HepG2 (cell line): ENCODE measurements around the gene RPTOR. TPM values are rescaled to one million over a fixed set of nuclear protein-coding genes. Genes with fewer than 3 reads are reported as not detected.

Experiments
- ATAC-seq: fragments of 200-7000 bp; cut with Tn5 transposase; 3 replicates; pipeline ENCODE4 v1.9.1; 2020; ENCODE audit warnings: mild to moderate bottlenecking, moderate library complexity
- BruUV-seq: library from RNA; stranded (reverse); fragments of 400-500 nt; replicated peaks from 2 replicates; lab custom pipeline; 2021; lab: Mats Ljungman, UMichigan
- CTCF ChIA-PET: fragments of 300-600 bp; formaldehyde crosslinking; extraction: SDS; loops from one replicate; lab custom pipeline; 2021; ENCODE audit warnings: low total read pairs, inconsistent platforms, low intra/inter-chr PET ratio; lab: Yijun Ruan, JAX
- POLR2A ChIA-PET: fragments of 350-600 bp; sonication (Branson Sonifier 250); formaldehyde crosslinking; loops from one replicate; lab custom pipeline; 2020; ENCODE audit warnings: antibody characterized with exemption, inconsistent platforms; lab: Yijun Ruan, JAX
- DNase-seq: peaks from one replicate; pipeline ENCODE4 v3.0.0-alpha.2; 2015; ENCODE audit warnings: low spot score
- FAIRE-seq: peaks from 3 replicates; lab custom pipeline; 2011; peaks lifted over from hg19 to GRCh38; lab: Jason Lieb, UNC
- H2AFZ ChIP-seq: one replicate; pipeline ENCODE4 v1.6.1; 2011; ENCODE audit warnings: low read length, inconsistent platforms
- H3K27ac ChIP-seq: fragments of 300-600 bp; 3 replicates; pipeline ENCODE4 v1.8.0; 2011; ENCODE audit warnings: mixed run types, mild to moderate bottlenecking, mixed read lengths, low read length, inconsistent platforms; ENCODE audit not compliant: insufficient read depth; ENCODE audit errors: extremely low read length
- H3K27me3 ChIP-seq, 2 experiments: fragments of 200-600 bp in 1 of 2; 2 replicates in 1 of 2; 3 replicates in 1 of 2; pipeline versions ENCODE4 v1.6.0 to v1.8.0; 2011; ENCODE audit warnings: low read length in 2 of 2, mild to moderate bottlenecking in 2 of 2, moderate library complexity in 2 of 2, inconsistent platforms in 1 of 2; ENCODE audit not compliant: insufficient read depth in 2 of 2, control insufficient read depth in 1 of 2
- H3K36me3 ChIP-seq, 2 experiments: fragments of 200-600 bp in 1 of 2; replicated peaks in 1 of 2; 2 replicates in 1 of 2; 3 replicates in 1 of 2; pipeline versions ENCODE4 v1.5.1 to v1.8.0; 2011; ENCODE audit warnings: low read length in 2 of 2, inconsistent platforms in 1 of 2; ENCODE audit not compliant: insufficient read depth in 2 of 2, control insufficient read depth in 1 of 2
- H3K4me1 ChIP-seq: 2 replicates; pipeline ENCODE4 v1.5.1; 2012; ENCODE audit warnings: low read length, inconsistent platforms; ENCODE audit not compliant: insufficient read depth
- H3K4me2 ChIP-seq: 2 replicates; pipeline ENCODE4 v1.6.0; 2011; ENCODE audit warnings: low read depth, low read length, inconsistent platforms
- H3K4me3 ChIP-seq, 3 experiments: fragments of 200-600 bp in 1 of 3; sonication (generic), shearing (Covaris generic) in 1 of 3; replicated peaks in 1 of 3; 2 replicates each; pipeline ENCODE4 v1.5.1; 2011 to 2016; ENCODE audit warnings: low read length in 3 of 3, inconsistent platforms in 2 of 3, low read depth in 2 of 3, mild to moderate bottlenecking in 2 of 3, control low read depth in 1 of 3, mixed read lengths in 1 of 3; ENCODE audit not compliant: insufficient read depth in 1 of 3
- H3K79me2 ChIP-seq: one replicate; pipeline ENCODE4 v1.6.1; 2011; ENCODE audit warnings: low read length, inconsistent platforms; ENCODE audit not compliant: insufficient read depth
- H3K9ac ChIP-seq: 2 replicates; pipeline ENCODE4 v1.6.0; 2011; ENCODE audit warnings: mild to moderate bottlenecking, low read depth, low read length, inconsistent platforms; ENCODE audit not compliant: insufficient read depth
- H3K9me3 ChIP-seq: 2 replicates; pipeline ENCODE4 v1.5.1; 2012; ENCODE audit warnings: mild to moderate bottlenecking, low read length
- H4K20me1 ChIP-seq: 2 replicates; pipeline ENCODE4 v1.6.0; 2011; ENCODE audit warnings: inconsistent platforms, mild to moderate bottlenecking, low read length, moderate library complexity; ENCODE audit not compliant: insufficient read depth
- ARNT ChIP-seq: fragments of 450-650 bp; IDR thresholded peaks from 2 replicates; pipeline ENCODE4 v1.6.1; 2017
- ASH2L ChIP-seq: fragments of 300-600, 200-600 bp; sonication (generic); IDR thresholded peaks from 2 replicates; pipeline ENCODE4 v1.7.0; 2017; ENCODE audit warnings: low read depth, mild to moderate bottlenecking, moderate library complexity, mixed read lengths, low read length; ENCODE audit not compliant: insufficient read length
- GFI1 ChIP-seq: sonication (generic); formaldehyde crosslinking; IDR thresholded peaks from 2 replicates; pipeline ENCODE4 v1.5.0; 2020; ENCODE audit warnings: missing genetic modification reagents, mild to moderate bottlenecking, borderline replicate concordance
- HOMEZ ChIP-seq: IDR thresholded peaks from 2 replicates; pipeline ENCODE4 v1.6.1; 2016; ENCODE audit warnings: low read depth
- KMT2B ChIP-seq: IDR thresholded peaks from 2 replicates; pipeline ENCODE4 v1.6.1; 2016; ENCODE audit warnings: missing genetic modification reagents, missing compliant biosample characterization
- MIER2 ChIP-seq: IDR thresholded peaks from 2 replicates; pipeline ENCODE4 v1.6.1; 2016; ENCODE audit warnings: missing biosample characterization, missing genetic modification reagents
- SNAI1 ChIP-seq: sonication (generic); formaldehyde crosslinking; IDR thresholded peaks from 2 replicates; pipeline ENCODE4 v1.5.0; 2020; ENCODE audit warnings: mild to moderate bottlenecking, missing genetic modification reagents, borderline replicate concordance
- SRSF9 ChIP-seq: fragments of 200-400 bp; formaldehyde crosslinking; IDR thresholded peaks from 2 replicates; pipeline ENCODE4 v1.6.1; 2018; ENCODE audit warnings: borderline replicate concordance, mild to moderate bottlenecking, low read depth, low read length; ENCODE audit not compliant: insufficient read depth, poor library complexity, severe bottlenecking
- ZBTB42 ChIP-seq: sonication (generic); formaldehyde crosslinking; IDR thresholded peaks from 2 replicates; pipeline ENCODE4 v1.5.0; 2020; ENCODE audit warnings: mild to moderate bottlenecking, missing genetic modification reagents
- ZNF562 ChIP-seq: sonication (generic); formaldehyde crosslinking; IDR thresholded peaks from 2 replicates; pipeline ENCODE4 v1.8.0; 2022; ENCODE audit warnings: missing genetic modification reagents, borderline replicate concordance
- ZNF577 ChIP-seq: sonication (generic); formaldehyde crosslinking; IDR thresholded peaks from 2 replicates; pipeline ENCODE4 v1.4.0; 2020; ENCODE audit warnings: mild to moderate bottlenecking, low read depth, missing genetic modification reagents, borderline replicate concordance
- ZNF644 ChIP-seq: IDR thresholded peaks from 2 replicates; pipeline ENCODE4 v1.6.1; 2016; ENCODE audit warnings: low read depth
- ZSCAN12 ChIP-seq: sonication (generic); formaldehyde crosslinking; IDR thresholded peaks from 2 replicates; pipeline ENCODE4 v1.9.0; 2021; ENCODE audit warnings: mild to moderate bottlenecking, missing genetic modification reagents
- WGBS: methylation state at CpG from one replicate; pipeline ENCODE4 v1.1.6; 2017; ENCODE audit warnings: low lambda C conversion rate; 5-methylcytosine and 5-hydroxymethylcytosine counted together
- in situ Hi-C: cut with HindIII; loops from 2 replicates; pipeline ENCODE4 v1.10.0; 2017; ENCODE audit warnings: low pct_unique_long_range_greater_than_20kb; ENCODE audit not compliant: extremely low pct_ligation_motif_present
- intact Hi-C: fragments of 100-400 bp; cut with micrococcal nuclease; formaldehyde crosslinking; loops from one replicate; pipeline ENCODE4 v1.10.0; 2022; ENCODE audit not compliant: unreplicated experiment
- polyA plus RNA-seq, 8 experiments: library from polyadenylated mRNA; depleted of rRNA in 3 of 8; stranded (reverse) in 7 of 8; unstranded in 1 of 8; fragments of >200 nt; fragmentation: Illumina TruSeq in 4 of 8; extraction: Trizol in 4 of 8; gene quantifications; 2 replicates each; pipeline versions ENCODE4 v1.2.1 to v1.2.3, GENCODE V29; 2011 to 2016; ENCODE audit warnings: low read depth in 4 of 8, missing spikeins in 1 of 8, mixed read lengths in 1 of 8; ENCODE audit not compliant: insufficient read depth in 1 of 8
- total RNA-seq, 5 experiments: library from RNA; depleted of rRNA; stranded (reverse); fragments of >200 nt; fragmentation: Illumina TruSeq; extraction: Trizol; gene quantifications; 2 replicates each; pipeline ENCODE4 v1.2.3, GENCODE V29; 2016; ENCODE audit warnings: low read depth in 1 of 5
- TF ChIP-seq, protein P1 (sequence below): sonication (generic); formaldehyde crosslinking; IDR thresholded peaks from 2 replicates; pipeline ENCODE4 v1.8.0; 2022; ENCODE audit warnings: missing genetic modification reagents, mild to moderate bottlenecking, inconsistent platforms, borderline replicate concordance
- TF ChIP-seq, protein P2 (sequence below): sonication (generic); formaldehyde crosslinking; IDR thresholded peaks from 2 replicates; pipeline ENCODE4 v1.4.0; 2020; ENCODE audit warnings: mild to moderate bottlenecking, missing genetic modification reagents

RPTOR gene
- total and polyA plus RNA-seq, 2 of the 13 experiments (the other 11 are each of a cell fraction or from before 2014, with no cell fraction given): 6.6 to 25.3 TPM

GRCh38 chr17:80592243-80592642, 47.6 kb downstream of the RPTOR start:
- Histone ChIP-seq H3K4me1 (peaks cover 45% of the 10 kb centered on the region), H3K79me2 (peaks cover 92% of the 10 kb centered on the region), H3K9me3 (no peaks in the 10 kb centered on the region), H3K27me3 (no peaks in the 10 kb centered on the region), H2AFZ (no peak overlapping the region), H4K20me1 (peaks cover 13% of the 10 kb centered on the region; the same call in 1 of the 2 replicates), H3K36me3 (no peaks in the 10 kb centered on the region), H3K4me2 (no peak overlapping the region), H3K27ac (no peak overlapping the region), H3K9ac (no peak overlapping the region), H3K4me3 (no peak overlapping the region)
- intact Hi-C loops: no loop called here
- CTCF ChIA-PET: interaction anchor here (1.1 kb wide), 1 partner anchor 58 kb away, joined by 3 read pairs; no protein-coding TSS in a partner anchor
- no peak for FAIRE-seq
- ATAC-seq: no peak
- BruUV-seq: no TSS peak
- in situ Hi-C loops: no loop called here
- WGBS: 72% methylated on average over 5 of the region's 5 CpGs
- TF ChIP-seq KMT2B (CRISPR knock-in tag) (no peak), HOMEZ (CRISPR knock-in tag) (no peak)
- no peak for DNase-seq
- POLR2A ChIA-PET: no interaction called here

GRCh38 chr17:80593181-80593580, 48.5 kb downstream of the RPTOR start:
- no peak for FAIRE-seq
- CTCF ChIA-PET: interaction anchor here (1.1 kb wide), 1 partner anchor 57 kb away, joined by 3 read pairs; no protein-coding TSS in a partner anchor
- TF ChIP-seq SRSF9 (no peak), GFI1 (no peak), ZBTB42 (CRISPR knock-in tag) (no peak), ZNF562 (CRISPR knock-in tag) (no peak), ZNF577 (CRISPR knock-in tag) (no peak), ZSCAN12 (CRISPR knock-in tag) (no peak), MIER2 (no peak), SNAI1 (CRISPR knock-in tag) (no peak), ASH2L (no peak), ZNF644 (CRISPR knock-in tag) (no peak), ARNT (no peak)
- TF ChIP-seq, protein P1, sequence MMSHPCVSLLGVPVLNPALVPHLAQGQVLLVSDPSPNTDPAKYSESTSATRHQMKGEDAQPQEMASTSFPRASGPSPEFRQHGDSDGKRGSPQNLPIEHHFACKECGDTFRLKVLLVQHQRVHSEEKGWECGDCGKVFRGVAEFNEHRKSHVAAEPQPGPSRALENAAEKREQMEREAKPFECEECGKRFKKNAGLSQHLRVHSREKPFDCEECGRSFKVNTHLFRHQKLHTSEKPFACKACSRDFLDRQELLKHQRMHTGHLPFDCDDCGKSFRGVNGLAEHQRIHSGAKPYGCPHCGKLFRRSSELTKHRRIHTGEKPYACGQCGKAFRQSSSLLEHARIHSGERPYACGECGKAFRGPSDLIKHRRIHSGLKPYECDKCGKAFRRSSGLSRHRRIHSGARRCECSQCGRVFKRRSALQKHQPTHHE (CRISPR knock-in tag): no peak
- TF ChIP-seq, protein P2, sequence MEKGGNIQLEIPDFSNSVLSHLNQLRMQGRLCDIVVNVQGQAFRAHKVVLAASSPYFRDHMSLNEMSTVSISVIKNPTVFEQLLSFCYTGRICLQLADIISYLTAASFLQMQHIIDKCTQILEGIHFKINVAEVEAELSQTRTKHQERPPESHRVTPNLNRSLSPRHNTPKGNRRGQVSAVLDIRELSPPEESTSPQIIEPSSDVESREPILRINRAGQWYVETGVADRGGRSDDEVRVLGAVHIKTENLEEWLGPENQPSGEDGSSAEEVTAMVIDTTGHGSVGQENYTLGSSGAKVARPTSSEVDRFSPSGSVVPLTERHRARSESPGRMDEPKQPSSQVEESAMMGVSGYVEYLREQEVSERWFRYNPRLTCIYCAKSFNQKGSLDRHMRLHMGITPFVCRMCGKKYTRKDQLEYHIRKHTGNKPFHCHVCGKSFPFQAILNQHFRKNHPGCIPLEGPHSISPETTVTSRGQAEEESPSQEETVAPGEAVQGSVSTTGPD (CRISPR knock-in tag): no peak

More at GRCh38 chr17:80593181-80593580, 48.5 kb downstream of the RPTOR start:
- no peaks in the 10 kb centered on the region for H3K36me3 ChIP-seq
- H4K20me1 ChIP-seq: peaks cover 14% of the 10 kb centered on the region; the same call in 1 of the 2 replicates
- ATAC-seq (no peak), DNase-seq (no peak)
- no TSS peak for BruUV-seq
- WGBS: 95% methylated on average over 8 of the region's 8 CpGs
- POLR2A ChIA-PET: no interaction called here
- no peak overlapping the region for H3K27ac ChIP-seq
- peaks cover 54% of the 10 kb centered on the region for H3K4me1 ChIP-seq
- no peaks in the 10 kb centered on the region for H3K9me3 ChIP-seq
- intact Hi-C loops (no loop called here), in situ Hi-C loops (no loop called here)
- no peak overlapping the region for H3K4me2 ChIP-seq
- no peak overlapping the region for H3K4me3 ChIP-seq
- peaks cover 92% of the 10 kb centered on the region for H3K79me2 ChIP-seq
- no peak overlapping the region for H2AFZ ChIP-seq
- no peaks in the 10 kb centered on the region for H3K27me3 ChIP-seq
- no peak overlapping the region for H3K9ac ChIP-seq
